GM18951 (cell line): ENCODE results near the gene PSMA6.
"Not testable (repeated sequence)": the region's sequence is repeated elsewhere in the genome, so short reads cannot be mapped to it uniquely, and the experiment has no call there.

ENCODE experiments used
- POLR2A ChIP-seq: IDR thresholded peaks from 4 replicates; pipeline ENCODE4 v1.6.1; 2011; ENCODE audit warnings: mild to moderate bottlenecking; ENCODE audit not compliant: insufficient read length, insufficient read depth; ENCODE audit errors: extremely low read depth
- in situ Hi-C: fragments of 300-500 bp; cut with MboI; formaldehyde crosslinking; loops from one replicate; pipeline ENCODE4 v1.12.0; 2022; ENCODE audit warnings: low sequenced_read_pairs, mixed read lengths, inconsistent platforms; ENCODE audit not compliant: unreplicated experiment

The PSMA6 gene

GRCh38 chr14:35296545-35296944, 4.4 kb downstream of the PSMA6 start:
- TF ChIP-seq POLR2A, result no peak
- in situ Hi-C loops, result loop anchor here (10.0 kb wide), 1 partner anchor 108 kb away; the partner anchor contains the start of gene NFKBIA

DNA sequence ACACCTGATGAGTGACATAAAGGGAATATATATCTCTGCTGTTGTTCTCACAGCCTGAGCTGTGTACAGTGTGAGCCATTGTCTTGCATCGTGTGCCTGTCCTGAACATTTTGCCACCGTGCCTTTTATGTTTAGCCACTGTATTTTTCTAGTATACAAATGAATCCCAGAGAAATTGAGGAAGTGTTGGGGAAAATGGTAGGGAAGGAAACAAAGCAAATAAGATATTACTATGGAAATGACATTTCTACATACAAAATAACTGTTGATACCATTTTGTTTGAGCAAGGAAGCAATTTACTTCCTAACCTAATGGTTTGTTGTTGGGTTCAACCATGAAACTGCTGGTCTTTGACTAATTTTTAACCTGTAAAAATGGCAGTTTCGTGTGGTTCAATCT, 5.5 kb downstream of the PSMA6 start:
- in situ Hi-C loops, result loop anchor here (10.0 kb wide), 1 partner anchor 107 kb away; the partner anchor contains the start of gene NFKBIA
- no peak for TF ChIP-seq POLR2A

- in situ Hi-C loops, result loop anchor here (10.0 kb wide), 1 partner anchor 106 kb away; the partner anchor contains the start of gene NFKBIA
- TF ChIP-seq POLR2A, result no peak
Observed at GRCh38 chr14:35298351-35298750, 6.2 kb downstream of the PSMA6 start.

- TF ChIP-seq POLR2A, result no peak
- in situ Hi-C loops, result loop anchor here (10.0 kb wide), 1 partner anchor 105 kb away; the partner anchor contains the start of gene NFKBIA
Observed at GRCh38 chr14:35299708-35300107, 7.5 kb downstream of the PSMA6 start.

GRCh38 chr14:35300228-35300627, 8.0 kb downstream of the PSMA6 start:
- in situ Hi-C loops, result no loop called here
- TF ChIP-seq POLR2A, result no peak

DNA sequence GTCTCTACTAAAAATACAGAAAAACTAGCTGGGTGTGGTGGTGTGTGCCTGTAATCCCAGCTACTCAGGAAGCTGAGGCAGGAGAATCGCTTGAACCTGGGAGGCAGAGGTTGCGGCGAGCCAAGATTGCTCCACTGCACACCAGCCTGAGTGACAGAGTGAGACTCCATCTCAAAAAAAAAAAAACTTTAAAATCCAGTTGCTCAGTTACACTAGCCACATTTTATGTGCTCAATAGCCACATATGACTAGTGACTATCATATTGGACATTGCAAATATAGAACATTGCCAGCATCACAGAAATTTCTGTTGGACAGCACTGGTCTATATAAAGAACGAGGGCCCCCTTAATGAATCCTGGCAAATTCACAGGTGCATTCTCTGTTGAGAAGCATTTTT, 9.2 kb downstream of the PSMA6 start:
- in situ Hi-C loops, result not testable (repeated sequence)

DNA sequence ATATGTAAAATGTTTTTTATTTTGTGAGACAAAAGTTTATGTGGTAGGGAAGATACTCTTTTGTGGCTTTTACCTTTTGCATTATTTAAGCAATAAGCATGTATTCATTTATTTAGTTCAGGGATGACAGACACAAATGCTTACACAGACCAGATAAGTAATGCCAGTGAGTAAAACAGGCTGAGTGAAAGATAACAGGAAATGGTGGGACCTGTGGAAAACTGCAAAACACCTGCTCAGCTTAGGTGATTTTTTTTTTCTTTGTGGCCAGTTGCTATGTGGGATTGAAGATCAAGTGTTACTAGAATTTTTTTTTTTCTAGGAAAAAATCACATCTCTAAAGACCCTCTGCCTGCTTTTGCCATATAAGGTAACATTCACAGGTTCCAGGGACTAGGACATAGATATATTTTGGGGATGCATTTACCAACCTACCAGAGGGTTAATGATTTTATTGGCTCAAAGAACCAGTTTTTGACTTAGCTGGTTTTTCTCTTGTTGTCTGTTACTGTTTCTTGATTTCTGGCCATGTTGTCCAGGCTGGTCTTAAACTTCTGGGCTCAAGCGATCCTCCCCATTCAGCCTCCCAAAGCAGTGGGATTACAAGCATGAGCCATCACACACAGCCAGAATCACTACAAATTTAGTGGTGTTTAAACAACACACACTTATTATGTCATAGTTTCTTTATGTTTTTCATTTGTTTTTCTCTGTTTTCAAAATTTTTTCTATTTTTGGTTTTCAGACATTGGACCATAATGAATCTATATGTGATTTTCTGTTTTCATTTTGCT, 9.8 kb downstream of the PSMA6 start:
- no peak for TF ChIP-seq POLR2A
- in situ Hi-C loops, result no loop called here

GRCh38 chr14:35303149-35303935, 11.2 kb downstream of the PSMA6 start:
- TF ChIP-seq POLR2A, result no peak
- in situ Hi-C loops, result no loop called here

DNA sequence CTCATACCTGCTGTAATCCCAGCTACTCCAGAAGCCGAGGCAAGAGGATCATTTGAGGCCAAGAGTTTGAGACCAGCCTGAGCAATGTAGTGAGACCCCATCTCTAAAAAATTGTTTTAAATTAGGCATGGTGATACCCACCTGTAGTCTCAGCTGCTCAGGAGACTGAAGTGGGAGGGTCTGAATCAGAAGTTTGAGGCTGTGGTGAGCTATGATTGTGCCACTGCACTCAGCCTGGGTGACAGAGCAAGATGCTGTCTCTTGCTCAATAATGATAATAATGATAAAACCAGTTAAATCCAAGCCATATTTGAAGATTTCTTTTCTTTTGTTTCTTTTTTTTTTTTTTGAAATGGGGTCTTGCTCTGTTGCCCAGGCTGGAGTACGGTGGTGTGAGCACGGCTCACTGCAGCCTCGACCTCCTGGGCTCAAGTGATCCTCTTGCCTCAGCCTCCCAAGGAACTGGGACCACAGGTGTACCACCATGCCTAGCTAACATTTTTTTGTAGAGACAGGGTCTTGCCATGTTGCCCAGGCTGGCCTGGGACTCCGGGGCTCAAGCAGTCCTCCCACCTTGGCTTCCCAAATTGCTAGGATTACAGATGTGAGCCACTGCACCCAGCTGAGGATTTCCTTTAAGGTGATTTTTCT, 12.8 kb downstream of the PSMA6 start:
- no peak for TF ChIP-seq POLR2A
- in situ Hi-C loops, result no loop called here

GRCh38 chr14:35305633-35306032, 13.5 kb downstream of the PSMA6 start:
- in situ Hi-C loops, result no loop called here
- no peak for TF ChIP-seq POLR2A

DNA sequence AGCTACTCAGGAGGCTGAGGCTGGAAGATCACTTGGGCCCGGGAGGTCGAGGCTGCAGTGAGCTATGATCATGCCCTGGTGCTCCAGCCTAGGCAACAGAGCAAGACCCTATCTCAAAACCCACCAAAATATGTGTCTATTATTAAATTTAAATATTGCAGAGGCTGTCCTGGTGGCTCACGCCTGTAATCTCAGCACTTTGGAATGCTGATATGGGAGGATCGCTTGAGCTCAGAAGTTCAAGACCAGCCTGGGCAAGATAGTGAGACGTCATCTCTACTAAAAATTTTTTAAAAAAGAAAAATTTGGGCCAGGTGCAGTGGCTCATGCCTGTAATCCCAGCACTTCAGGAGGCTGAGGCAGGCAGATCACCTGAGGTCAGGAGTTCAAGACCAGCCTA, 13.9 kb downstream of the PSMA6 start:
- TF ChIP-seq POLR2A, result no peak
- in situ Hi-C loops, result no loop called here

GRCh38 chr14:35317820-35318219, 25.6 kb downstream of the PSMA6 start:
- in situ Hi-C loops, result no loop called here
- TF ChIP-seq POLR2A, result no peak

DNA sequence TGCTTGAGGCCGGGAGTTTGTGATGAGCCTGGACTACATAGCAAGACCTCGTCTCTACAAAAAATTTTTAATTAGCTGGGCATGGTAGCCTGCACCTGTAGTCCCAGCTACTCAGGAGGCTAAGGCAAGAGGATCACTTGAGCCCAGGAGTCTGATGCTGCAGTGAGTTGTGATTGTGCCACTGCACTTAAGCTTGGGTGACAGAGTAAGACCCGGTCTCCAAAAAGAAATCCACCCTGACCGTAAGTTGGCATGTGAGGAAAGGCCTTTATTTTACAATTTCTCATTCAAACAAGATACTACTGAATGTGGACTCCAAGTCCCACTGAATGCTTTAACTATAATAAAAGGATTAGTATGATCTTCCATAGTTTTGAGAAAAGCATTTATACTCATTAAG, 27.3 kb downstream of the PSMA6 start:
- in situ Hi-C loops, result no loop called here
- no peak for TF ChIP-seq POLR2A
